ENCODE measurements around the gene MX2. TPM values are rescaled to one million over a fixed set of nuclear protein-coding genes. Genes with fewer than 3 reads are reported as not detected.

MX2 gene
- total RNA-seq, 1 donor from 2014 or later, result 0.92 TPM

- H3K9me3 Mint-ChIP-seq, result no peaks in the 10 kb centered on the region
- no peaks in the 10 kb centered on the region for H3K4me1 Mint-ChIP-seq (ENCODE audit: unreplicated experiment)
- no peak for TF ChIP-seq CTCF (conservative IDR thresholded peaks at IDR 0.05)
- H3K27ac Mint-ChIP-seq, result no peak overlapping the region
- H3K36me3 Mint-ChIP-seq, result no peaks in the 10 kb centered on the region
- DNase-seq (ENCODE audit: extremely low spot score, unreplicated experiment), result no peak
- peaks cover 3% of the 10 kb centered on the region for H3K27me3 Mint-ChIP-seq
- H3K4me3 Mint-ChIP-seq, result no peak overlapping the region
These were observed 17.0 kb downstream of the MX2 start for GRCh38 chr21:41378849-41379248.

- no peaks in the 10 kb centered on the region for H3K36me3 Mint-ChIP-seq
- H3K4me1 Mint-ChIP-seq (ENCODE audit: unreplicated experiment), result no peaks in the 10 kb centered on the region
- H3K4me3 Mint-ChIP-seq, result no peak overlapping the region
- no peak for TF ChIP-seq CTCF (conservative IDR thresholded peaks at IDR 0.05)
- DNase-seq (ENCODE audit: extremely low spot score, unreplicated experiment), result no peak
- no peak overlapping the region for H3K27ac Mint-ChIP-seq
- H3K9me3 Mint-ChIP-seq, result no peaks in the 10 kb centered on the region
- peaks cover 3% of the 10 kb centered on the region for H3K27me3 Mint-ChIP-seq
These were observed 18.1 kb downstream of the MX2 start for GRCh38 chr21:41379901-41380300.

DNA sequence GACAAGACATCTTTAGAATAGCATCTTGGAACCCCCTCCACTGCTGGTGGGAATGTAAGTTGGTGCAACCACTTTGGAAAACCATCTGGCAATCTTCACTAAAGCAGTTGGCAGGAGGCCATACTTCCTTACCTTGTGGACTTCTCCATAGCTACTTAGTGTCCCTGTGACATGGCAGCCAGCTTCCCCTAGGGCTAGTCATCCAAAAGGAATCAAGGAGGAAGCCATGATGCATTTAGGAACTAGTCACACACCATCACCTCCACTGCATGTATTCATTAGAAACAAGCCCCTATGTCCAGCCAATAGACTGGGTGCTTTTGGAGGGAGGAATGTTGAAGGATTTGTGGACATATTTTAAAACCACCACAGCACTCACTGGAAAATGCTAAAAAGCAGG, 19.9 kb downstream of the MX2 start:
- TF ChIP-seq CTCF (conservative IDR thresholded peaks at IDR 0.05), result no peak
- no peak overlapping the region for H3K27ac Mint-ChIP-seq

DNA sequence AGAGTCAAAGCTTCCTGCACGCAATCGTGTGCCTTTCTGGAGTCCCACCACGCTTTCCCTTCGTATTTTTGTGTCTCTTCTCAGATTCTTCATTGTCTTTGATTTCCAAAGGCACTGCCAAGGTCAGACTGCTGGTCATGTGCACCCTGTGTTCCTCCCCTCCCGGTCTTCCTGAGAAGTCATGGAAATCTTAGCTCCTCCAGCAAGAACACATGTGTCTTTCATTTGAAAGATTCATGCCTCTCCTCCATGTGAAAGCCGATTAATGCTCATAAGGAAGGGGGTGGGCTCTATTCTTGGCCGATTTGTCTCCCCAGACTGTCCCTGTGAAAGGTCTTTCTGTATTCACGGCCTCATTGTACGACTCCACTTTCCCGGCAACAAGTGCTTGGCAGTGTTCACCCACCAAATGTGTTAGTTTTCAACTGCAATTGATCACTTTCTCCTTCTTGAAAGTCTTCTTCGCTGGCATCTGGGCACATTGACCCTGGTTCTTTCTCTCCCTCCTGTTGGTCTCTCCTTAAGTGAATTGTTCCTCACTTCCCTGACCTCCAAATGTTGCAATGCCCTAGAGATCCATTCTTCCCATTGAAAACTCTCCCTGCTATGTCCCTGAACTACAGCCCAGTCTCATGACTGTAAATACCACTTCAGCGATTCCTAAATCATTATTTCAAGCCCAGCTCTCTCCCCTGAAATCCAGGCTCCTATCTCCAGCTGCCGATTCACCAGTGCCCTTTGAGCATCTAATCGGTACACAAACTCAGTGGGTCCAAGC, 25.4 kb downstream of the MX2 start:
- Mint-ChIP-seq H3K4me3 (no peak overlapping the region), H3K4me1 (ENCODE audit: unreplicated experiment) (peaks cover 9% of the 10 kb centered on the region), H3K9me3 (peaks cover 4% of the 10 kb centered on the region), H3K36me3 (no peaks in the 10 kb centered on the region), H3K27me3 (no peaks in the 10 kb centered on the region), H3K27ac (no peak overlapping the region)
- TF ChIP-seq CTCF (conservative IDR thresholded peaks at IDR 0.05), result no peak
- no peak for DNase-seq (ENCODE audit: extremely low spot score, unreplicated experiment)

More for the DNA sequence above, 19.9 kb downstream of the MX2 start:
- no peak for DNase-seq (ENCODE audit: extremely low spot score, unreplicated experiment)
- Mint-ChIP-seq H3K36me3 (no peaks in the 10 kb centered on the region), H3K4me1 (ENCODE audit: unreplicated experiment) (peaks cover under 1% of the 10 kb centered on the region), H3K27me3 (peaks cover 3% of the 10 kb centered on the region), H3K9me3 (peaks cover 4% of the 10 kb centered on the region), H3K4me3 (no peak overlapping the region)

DNA sequence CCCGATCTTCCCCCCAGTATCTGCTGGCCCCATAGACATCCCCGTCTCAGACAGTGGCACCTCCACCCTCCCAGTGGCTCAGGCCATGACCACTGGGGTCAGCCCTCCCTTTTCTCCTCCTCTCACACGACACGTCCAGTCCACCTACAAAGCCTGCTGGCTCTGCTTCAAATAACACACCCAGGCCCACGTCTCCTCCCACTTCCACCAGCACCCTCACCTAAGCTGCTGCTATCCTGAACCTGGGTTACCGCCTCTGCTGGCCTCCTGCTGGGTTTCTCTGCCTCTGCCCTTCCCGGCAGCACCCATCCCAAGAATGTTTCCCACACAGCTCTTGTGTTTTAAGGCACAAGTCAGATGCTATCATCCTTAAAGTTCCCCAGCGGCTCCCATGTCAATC, 26.0 kb downstream of the MX2 start:
- H3K27ac Mint-ChIP-seq, result no peak overlapping the region
- TF ChIP-seq CTCF (conservative IDR thresholded peaks at IDR 0.05), result no peak
- H3K9me3 Mint-ChIP-seq, result peaks cover 4% of the 10 kb centered on the region
- DNase-seq (ENCODE audit: extremely low spot score, unreplicated experiment), result no peak
- H3K4me1 Mint-ChIP-seq (ENCODE audit: unreplicated experiment), result peaks cover 9% of the 10 kb centered on the region
- H3K27me3 Mint-ChIP-seq, result no peaks in the 10 kb centered on the region
- H3K36me3 Mint-ChIP-seq, result no peaks in the 10 kb centered on the region
- H3K4me3 Mint-ChIP-seq, result no peak overlapping the region

Data from type B pancreatic cell (in vitro differentiated cells).